Measurements from ENCODE around the gene KIAA1958.

The KIAA1958 gene, protein sequence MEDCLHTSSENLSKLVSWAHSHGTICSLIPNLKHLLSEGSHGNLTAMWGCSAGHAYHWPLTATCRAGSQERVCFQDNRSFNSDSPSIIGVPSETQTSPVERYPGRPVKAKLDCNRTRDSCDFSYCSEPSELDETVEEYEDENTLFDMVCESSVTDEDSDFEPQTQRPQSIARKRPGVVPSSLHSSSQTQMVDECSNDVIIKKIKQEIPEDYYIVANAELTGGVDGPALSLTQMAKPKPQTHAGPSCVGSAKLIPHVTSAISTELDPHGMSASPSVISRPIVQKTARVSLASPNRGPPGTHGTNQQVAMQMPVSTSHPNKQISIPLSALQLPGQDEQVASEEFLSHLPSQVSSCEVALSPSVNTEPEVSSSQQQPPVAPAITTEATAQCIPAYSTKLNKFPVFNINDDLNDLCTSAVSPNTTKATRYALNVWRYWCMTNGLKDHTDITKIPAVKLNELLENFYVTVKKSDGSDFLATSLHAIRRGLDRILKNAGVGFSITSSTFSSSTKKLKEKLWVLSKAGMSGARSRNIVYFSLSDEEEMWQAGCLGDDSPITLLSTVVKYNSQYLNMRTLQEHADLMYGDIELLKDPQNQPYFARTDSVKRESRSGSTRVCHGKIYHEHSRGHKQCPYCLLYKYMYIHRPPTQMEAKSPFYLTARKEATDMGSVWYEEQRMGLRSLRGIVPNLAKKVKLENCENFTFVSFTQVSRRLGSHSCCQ

DNA sequence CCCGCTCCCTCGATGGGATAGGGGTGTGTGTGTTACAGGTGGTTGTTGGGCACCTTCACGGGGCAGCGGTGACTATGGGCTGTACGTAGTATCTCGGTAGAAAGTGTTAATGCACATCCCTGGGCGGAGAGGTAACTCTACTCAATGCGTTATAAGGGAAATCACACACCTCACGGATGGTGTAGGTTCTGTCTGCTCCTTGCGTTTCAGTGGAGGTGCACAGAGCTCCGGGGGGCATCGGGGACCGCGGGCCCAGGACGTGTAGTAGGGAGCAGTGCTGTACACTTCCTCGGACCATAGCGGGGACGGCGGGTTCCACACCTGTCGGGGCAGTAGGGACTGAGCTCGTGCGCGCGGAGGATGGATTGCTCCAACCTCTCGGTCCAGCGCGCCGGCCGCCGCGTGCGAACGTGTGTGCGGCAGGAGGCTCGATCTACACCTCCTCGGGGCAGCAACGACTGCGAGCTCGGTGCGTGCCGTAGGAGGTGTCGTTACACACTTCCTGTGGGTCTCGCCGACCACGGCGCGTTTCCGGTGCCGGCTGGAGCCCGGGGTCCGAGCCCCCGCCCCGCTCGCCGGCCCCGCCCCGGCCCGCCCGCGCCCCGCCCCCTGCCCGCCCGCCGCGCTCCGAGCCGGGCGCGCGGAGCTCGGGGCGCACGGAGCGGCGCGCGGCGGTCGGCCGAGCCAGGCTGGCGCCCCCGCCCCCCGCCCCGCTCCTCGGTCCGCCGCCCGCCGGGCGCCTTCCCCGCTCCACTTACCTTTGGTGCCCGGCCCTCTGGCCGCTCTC is at the start of gene KIAA1958:
Gene KIAA1958 (plus strand): TSS at position 607 of the 787 bp plus-strand sequence. CDS start 87,254 bp downstream, outside the sequence.
- DNase-seq (ENCODE audit: low read depth), result no peak

DNA sequence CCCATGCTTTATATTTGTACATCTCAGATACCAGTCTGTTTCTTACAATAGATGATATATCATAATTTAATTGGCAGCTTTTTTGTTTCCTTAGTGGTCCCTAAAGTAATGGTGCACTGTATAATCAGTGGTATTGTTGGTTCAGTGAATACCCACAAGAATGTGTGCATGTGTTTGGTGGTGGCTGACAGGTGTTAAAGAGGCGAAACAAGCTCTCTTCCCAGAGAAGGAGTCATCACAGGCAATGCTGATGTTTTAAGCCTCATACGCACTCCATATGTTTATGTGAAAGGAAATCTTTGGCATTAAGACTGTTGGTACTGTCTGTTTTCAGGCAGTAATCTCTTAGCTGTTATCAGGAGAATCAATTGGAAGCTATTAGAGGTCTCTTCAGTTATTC is 49.2 kb upstream of the KIAA1958 start:
- no peak for DNase-seq (ENCODE audit: low read depth)

DNA sequence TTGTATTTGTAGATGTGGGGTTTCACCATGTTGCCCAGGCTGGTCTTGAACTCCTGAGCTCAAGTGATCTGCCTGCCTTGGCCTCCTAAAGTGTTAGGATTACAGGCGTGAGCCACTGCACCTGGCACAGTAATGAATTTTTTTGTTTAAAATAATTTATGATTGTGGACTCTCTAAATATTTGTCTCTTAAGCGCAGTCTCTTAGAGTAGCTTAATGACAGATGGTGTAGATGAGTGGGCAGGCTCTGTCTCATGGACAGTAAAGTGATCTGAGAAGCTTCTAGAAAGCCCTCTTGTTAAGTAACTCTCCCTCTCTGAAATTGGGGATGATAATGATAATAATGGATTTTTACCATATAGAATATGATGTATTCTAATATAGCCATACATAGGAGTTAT is 47.5 kb upstream of the KIAA1958 start:
- no peak for DNase-seq (ENCODE audit: low read depth)

DNA sequence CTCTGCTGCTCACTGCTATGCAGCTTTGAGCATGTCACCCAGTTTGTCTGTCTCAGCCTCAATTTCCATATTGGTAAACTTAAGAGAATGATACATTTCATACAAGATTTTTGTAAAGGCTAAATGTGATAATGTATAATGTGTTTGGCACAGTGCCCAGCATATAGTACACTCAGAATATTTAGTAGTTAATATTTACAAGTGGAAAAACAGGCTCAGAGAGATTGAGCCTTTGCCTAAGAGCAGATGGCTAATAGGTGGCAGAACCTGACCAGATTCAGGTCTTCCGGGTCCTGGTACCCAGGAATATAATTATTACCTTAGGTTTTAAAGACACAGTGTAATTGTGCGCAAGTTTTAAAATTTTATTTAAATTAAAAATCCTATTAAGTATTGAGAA is 46.8 kb upstream of the KIAA1958 start:
- DNase-seq (ENCODE audit: low read depth), result no peak

DNA sequence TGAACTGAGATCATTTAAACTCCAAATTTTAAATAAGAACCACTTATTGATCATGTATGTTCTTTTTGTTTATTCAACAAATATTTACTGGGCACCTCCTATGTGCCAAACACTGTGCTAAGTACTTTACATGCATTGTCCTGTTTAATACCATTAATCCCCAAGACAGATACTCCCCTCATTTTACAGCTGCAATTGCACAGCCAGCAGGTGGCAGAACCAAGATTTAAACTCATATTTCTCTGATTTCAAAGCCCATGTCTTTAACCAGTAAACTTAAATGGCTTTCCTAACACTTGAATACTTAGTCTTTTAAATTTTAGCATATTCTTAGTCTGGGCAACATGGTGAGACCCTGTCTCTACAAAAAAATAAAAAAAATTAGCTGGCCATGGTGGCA is 43.4 kb upstream of the KIAA1958 start:
- DNase-seq (ENCODE audit: low read depth), result peak; percentile 1

DNA sequence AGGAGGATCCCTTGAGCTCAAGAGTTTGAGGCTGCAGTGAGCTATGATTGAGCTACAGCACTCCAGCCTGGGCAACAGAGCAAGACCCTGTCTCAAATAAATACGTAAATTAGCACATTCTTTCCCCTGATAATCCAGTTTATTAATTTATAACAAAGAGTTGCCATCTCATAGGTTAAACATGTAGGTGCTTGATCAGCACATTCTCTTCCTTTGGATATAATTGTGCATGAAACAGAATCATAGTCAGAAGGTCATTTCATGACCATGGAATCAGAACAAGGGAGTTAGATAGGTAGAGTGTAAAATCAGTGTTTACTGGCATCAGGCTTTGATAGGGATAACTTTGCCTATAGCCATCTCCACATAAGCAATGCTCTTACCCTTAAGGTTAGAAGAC is 43.0 kb upstream of the KIAA1958 start:
- no peak for DNase-seq (ENCODE audit: low read depth)

DNA sequence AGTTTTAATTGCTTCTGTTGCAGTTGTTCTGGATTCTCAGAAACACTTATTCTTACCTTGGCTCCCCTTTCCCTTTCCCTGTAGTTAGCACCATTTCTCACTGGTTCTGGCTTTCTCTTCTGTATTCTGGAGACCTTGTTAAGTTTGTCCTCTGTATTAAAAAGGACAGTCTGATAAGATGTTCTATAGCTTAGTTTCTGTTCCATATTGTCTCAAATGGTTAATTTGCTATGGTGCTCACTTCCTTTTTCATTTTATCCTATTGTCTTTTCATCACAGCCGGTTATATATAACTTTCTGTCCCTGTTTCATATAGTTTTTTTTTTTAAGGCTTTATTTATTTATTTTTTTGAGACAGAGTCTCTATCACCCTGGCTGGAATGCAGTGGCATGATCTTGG is 41.4 kb upstream of the KIAA1958 start:
- no peak for DNase-seq (ENCODE audit: low read depth)

DNA sequence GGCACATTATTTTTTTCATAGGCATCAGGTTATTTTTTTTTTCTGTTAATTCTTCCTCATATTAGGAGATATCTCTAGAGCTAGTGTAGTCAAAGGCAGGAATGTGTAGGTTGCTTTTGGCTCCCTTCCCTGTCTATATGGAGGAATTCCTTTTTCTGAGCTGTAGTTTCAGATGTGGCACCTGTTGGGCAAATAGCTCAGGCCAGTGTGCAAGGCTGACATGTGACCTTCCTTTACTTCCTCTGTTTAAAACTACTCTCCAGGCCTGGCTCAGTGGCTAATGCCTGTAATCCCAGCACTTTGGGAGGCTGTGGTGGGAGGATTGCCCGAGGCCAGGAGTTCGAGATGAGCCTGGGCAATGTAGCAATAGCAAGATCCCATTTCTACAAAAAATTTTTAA is 40.5 kb upstream of the KIAA1958 start:
- DNase-seq (ENCODE audit: low read depth), result no peak

DNA sequence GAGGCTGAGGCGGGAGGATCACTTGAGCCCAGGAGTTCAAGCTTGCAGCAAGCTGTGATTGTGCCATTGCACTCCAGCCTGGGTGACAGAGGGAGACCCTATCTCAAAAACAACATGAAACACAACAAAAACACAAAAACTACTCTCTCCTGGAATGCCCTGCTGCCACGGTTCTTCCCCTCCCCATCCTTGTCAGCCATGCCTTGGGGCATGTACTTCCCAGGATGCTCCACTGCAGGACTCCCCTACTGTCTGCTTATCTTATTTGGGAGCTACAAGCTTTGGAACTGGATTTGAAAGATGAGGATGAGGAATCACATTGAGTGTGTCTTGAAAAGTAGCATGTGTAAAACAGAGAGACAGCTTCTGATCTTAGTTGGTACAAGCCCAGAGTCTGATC is 40.1 kb upstream of the KIAA1958 start:
- DNase-seq (ENCODE audit: low read depth), result no peak

DNA sequence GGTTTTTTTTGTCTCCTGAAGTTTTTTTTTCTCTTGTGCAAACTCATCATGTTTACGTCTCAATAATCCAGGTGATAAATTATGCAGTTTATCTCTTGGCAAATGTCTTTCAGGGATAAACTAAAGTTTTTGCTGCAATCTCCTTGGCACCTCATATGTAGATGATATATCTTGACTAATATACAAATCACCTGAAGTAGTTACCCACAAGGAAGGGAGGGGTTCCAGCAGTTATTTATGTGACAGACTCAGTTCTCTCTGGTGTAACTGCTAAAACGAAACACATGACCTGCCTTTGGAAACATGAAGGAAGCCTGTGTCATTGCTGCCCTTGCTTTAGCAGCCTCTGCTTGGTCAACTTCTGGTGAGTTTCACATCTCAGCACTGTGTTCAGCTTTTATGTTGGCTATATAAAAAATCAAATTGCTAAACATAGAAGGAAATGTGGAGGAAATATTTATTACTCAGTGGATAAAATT is 39.3 kb upstream of the KIAA1958 start:
- DNase-seq (ENCODE audit: low read depth), result peak; percentile 49

DNA sequence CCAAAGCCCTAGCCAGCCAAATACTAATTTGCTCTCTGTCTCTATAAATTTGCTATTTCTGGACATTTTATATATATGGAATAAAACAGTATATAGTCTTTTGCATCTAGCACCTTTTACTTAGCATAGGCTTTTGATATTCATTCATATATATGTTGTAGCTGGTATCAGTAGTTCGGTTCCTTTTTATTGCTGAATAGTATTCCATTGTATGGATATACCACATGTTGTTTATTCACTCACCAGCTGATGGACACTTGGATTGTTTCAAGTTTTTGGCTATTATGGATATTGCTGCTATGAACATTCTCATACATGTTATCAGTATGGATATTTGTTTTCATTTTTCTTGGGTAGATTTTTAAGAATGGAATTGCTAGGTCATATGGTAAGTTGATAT is 23.8 kb upstream of the KIAA1958 start:
- no peak for DNase-seq (ENCODE audit: low read depth)

DNA sequence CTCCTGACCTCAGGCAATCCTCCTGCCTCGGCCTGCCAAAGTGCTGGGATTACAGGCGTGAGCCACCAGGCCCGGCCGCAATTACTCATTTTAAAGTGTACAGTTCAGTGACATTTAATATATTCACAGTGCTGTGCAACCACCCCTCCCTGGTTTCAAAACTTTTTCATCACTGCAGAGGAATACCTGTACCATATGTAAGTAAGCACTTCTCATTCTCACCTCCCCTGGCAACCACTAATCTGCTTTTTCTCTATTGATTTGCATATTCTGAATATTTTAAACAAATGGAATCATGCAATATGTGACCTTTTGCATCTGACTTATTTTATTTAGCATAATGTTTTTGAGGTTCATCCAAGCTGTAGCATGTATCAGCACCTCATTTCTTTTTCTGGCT is 21.3 kb upstream of the KIAA1958 start:
- no peak for DNase-seq (ENCODE audit: low read depth)

DNA sequence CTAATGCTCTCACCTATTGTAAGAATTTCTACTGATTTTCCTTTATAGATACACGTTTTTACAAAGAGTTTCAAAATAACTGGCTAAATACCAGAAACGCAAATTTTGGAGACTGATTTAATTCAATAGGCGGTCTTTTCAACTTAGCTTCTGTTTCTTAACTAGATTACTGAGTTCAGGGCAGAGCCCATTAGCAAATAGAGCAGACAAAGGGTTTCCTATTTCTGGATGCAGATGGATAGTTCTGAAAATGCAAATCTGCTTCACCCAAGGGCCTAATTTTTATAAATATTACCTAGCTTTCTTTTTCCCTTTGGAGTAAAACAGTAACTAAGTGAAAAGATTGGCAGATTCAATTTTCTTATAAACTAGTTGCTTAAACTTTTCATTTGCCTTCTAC is 13.6 kb upstream of the KIAA1958 start:
- DNase-seq (ENCODE audit: low read depth), result no peak

DNA sequence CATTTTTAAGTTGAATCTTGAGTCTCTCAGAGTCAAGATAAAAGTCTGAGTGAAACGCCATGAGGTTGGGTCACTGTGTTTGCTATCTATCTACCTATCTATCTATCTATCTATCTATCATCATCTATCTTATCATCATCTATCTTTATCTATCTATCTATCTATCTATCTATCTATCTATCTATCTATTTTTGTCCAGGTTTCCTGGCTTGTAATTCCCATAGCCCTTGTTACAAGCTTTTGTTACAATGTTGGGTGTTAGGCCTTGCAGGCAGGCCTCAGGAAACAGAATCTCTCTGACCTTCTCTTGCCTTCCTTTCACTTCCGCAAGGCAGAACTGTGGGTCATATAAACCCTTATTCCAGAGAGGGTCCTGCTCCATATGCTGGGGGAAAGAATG is 12.6 kb upstream of the KIAA1958 start:
- no peak for DNase-seq (ENCODE audit: low read depth)

DNA sequence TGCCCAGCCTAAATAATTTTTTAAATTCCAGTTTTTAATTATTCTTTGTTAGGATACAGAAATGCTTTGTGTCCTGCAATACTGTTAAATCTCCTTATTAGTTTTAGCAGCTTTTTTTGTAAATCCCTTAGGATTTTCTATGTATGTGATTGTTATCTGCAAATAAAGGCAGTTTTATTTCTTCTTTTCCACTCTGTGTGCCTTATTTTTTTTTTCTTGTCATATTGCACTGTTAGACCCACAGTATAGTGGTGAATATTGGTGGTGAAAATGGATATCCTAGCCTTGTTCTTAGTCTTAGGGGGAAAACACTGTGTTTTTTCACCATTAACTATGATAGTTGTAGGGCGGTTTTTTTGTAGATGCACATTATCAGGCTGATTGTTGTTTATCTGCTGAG is 11.3 kb upstream of the KIAA1958 start:
- no peak for DNase-seq (ENCODE audit: low read depth)

DNA sequence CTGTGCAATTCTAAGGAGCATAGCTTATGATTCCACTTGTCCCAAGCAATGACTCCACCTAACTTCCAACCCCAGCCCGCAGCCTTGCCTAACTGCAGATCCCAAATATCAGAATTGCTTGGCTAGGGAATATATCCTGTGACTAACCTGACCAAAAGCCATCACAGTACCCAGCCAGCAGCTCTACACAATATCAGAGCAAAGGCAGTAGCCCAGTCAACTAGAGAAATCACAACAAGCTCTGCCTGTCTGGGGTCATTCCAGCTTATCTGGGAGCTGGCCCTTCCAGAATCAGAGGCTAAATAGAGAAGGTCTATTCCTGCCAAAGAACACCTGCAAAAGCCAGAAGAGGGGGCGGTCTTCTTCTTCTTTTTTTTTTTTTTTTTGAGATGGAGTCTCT is 9.3 kb upstream of the KIAA1958 start:
- no peak for DNase-seq (ENCODE audit: low read depth)

DNA sequence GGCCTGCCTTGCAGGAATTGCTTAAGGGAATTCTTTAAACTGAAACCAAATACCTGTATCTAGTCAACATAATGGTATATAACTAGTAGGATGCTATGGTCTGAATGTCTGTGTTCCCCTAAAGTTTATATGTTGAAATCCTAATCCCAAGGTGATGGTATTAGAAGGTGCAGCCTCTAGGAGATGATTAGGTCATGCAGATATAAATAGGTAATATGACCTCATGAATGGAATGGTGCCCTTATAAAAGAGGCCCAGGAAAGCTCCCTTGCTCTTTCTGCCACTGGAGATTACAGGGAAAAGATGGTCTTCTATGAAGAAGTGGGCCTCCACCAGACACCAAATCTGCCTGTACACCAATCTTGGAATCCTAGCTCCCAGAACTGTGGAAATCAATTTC is 7.4 kb upstream of the KIAA1958 start:
- DNase-seq (ENCODE audit: low read depth), result no peak

DNA sequence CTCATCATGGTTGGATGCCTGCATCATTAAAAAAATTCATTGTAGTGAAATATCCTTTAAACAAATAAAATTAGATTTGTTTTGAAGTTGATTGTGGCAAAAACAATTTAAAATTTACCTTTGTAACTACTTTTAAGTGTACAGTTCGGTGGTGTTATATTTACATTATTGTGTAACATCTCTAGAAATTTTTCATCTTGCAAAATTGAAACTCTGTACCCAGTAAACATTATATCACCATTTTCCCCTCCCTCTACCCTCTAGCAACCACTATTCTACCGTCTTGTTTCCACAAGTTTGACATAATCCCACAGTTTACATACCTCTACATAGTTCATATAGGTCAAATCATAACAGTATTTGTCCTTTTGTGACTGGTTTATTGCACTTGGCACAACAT is 2.0 kb upstream of the KIAA1958 start:
- no peak for DNase-seq (ENCODE audit: low read depth)

DNA sequence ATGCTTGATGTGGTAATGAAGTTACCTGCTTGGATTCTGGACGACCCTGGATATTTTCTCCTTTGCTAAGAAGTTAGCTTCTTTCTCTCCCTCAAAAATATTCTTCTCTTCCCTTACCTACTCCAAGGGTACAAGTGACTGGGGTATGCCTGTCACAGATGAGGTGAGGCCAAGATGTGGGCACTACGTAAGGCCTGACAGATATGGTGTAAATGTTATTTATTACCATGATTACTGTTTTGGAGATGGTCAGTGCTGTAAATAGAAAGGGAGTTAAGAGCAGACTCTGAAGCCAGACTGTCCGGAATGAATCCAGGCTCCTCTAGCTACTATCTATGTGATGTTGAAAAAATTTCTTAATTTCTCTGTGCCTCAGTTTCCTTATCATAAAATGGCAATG is 1.1 kb upstream of the KIAA1958 start:
- no peak for DNase-seq (ENCODE audit: low read depth)

DNA sequence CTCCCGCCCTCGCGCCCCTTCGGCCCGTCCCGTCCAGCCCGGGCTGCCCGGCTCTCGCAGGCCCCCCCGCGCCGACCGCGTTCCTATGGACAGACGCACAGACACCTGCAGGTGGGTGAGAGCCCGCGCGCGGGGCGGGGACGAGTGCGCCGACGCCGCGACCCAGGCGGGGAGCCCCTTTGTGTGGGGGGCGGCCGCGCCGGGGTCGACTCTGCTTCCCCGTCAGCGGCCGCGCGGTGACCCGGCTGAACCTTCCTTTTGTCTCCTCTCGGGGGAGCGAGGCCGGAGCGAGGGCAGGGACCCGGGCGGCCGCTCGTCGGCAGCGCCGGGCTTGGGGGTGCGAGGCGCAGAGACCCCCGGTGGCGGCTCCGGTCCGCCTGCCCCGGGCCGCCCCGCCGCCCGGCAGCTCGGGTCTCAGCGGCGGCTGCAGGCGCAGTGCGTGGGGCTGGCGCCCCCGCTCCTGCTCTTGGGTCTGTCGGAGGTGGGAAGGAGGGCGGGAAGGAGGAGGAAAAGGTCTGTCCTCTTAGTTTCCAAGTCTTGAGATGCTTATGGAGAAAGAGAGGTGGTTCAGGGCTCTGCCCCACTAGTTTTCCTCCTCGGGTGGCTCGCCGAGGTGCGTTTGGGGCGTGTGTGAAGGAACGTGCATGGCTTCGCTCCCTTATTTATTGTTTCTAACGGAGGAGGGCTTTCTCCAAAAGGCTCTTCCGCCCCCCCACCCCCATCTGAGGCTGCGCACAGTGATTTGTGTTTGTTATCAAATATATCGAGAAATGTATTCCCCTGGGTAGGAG is 576 bp downstream of the KIAA1958 start:
- DNase-seq (ENCODE audit: low read depth), result no peak

DNA sequence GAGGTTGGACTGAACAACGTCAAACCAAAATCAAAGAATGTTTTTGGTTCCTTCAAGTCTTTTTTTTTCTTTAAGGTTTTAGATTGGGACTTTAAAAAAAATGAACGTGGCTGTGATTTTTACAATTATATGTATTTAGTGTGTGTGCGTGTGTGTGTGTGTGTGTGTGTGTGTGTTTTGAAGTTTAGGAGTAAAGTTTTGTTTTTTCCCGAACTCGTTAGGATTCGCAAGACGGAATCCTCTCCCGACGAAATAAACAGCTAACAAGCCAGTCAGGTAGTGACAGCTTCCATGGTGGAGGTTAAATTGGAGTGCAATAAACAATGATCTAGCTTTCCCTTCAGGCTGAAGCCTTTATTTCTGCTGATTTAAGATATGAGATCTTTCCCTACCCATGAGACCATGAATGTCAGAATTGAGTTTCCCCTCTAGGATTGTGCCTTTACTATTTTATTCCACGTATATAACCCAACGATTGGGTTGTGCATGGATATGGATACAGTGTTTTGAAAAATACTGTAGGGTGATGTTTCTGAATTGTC is 1.2 kb downstream of the KIAA1958 start:
- DNase-seq (ENCODE audit: low read depth), result no peak

All from stromal cell of bone marrow (primary cell).